Right hindlimb (tissue), 1 donor: Measurements from ENCODE around the gene MAP4K2.
"Not testable (repeated sequence)": the region's sequence is repeated elsewhere in the genome, so short reads cannot be mapped to it uniquely, and the experiment has no call there.

Experiments used
- DNase-seq: peaks from one replicate; pipeline ENCODE4 v3.0.0-alpha.2; 2018

Gene MAP4K2

GRCh38 chr11:64803158-64803845 lies at the start of gene MAP4K2:
MAP4K2 (minus strand) TSS chr11:64803214; CDS start chr11:64803149, 65 bp downstream.
- peak; percentile 91 for DNase-seq

GRCh38 chr11:64851831-64852351 lies 48.9 kb upstream of the MAP4K2 start:
- DNase-seq, result no peak

- no peak for DNase-seq
These were observed 48.1 kb upstream of the MAP4K2 start for GRCh38 chr11:64850979-64851567.

GRCh38 chr11:64849598-64850356 lies 46.8 kb upstream of the MAP4K2 start:
- no peak for DNase-seq

GRCh38 chr11:64848826-64849597 lies 46.0 kb upstream of the MAP4K2 start:
- no peak for DNase-seq

GRCh38 chr11:64848214-64848825 lies 45.3 kb upstream of the MAP4K2 start:
- no peak for DNase-seq

- DNase-seq, result peak; percentile 94
These were observed 44.1 kb upstream of the MAP4K2 start for GRCh38 chr11:64846998-64847666.

- not testable (repeated sequence) for DNase-seq
These were observed 42.7 kb upstream of the MAP4K2 start for GRCh38 chr11:64845776-64846129.

- DNase-seq, result no peak
These were observed 42.2 kb upstream of the MAP4K2 start for GRCh38 chr11:64845129-64845775.

GRCh38 chr11:64844330-64845128 lies 41.5 kb upstream of the MAP4K2 start, which contains the start of gene CDC42BPG:
CDC42BPG (minus strand) TSS chr11:64844653; CDS start chr11:64844569, 84 bp downstream.
- DNase-seq, result peak; percentile 76

GRCh38 chr11:64843686-64844329 lies 40.8 kb upstream of the MAP4K2 start:
- no peak for DNase-seq

GRCh38 chr11:64842851-64843685 lies 40.1 kb upstream of the MAP4K2 start:
- no peak for DNase-seq

GRCh38 chr11:64842366-64842759 lies 39.3 kb upstream of the MAP4K2 start:
- no peak for DNase-seq

- no peak for DNase-seq
These were observed 38.8 kb upstream of the MAP4K2 start for GRCh38 chr11:64841592-64842365.

GRCh38 chr11:64839887-64840782 lies 37.1 kb upstream of the MAP4K2 start:
- no peak for DNase-seq

- DNase-seq, result no peak
These were observed 36.3 kb upstream of the MAP4K2 start for GRCh38 chr11:64839335-64839734.
